ENCODE measurements around the gene URGCP. TPM values are rescaled to one million over a fixed set of nuclear protein-coding genes. Genes with fewer than 3 reads are reported as not detected.

Gene URGCP
- total RNA-seq, 1 experiment from 2014 or later: 30.7 TPM

- Histone ChIP-seq H2BK20ac (ENCODE audit: low read depth, low read length, poor library complexity, severe bottlenecking) (no peak overlapping the region), H2BK120ac (ENCODE audit: low read depth, low read length, poor library complexity, severe bottlenecking) (no peak overlapping the region), H3K23ac (ENCODE audit: insufficient read length, low read depth, low read length) (no peak overlapping the region), H3K9ac (ENCODE audit: extremely low read depth, insufficient read length, low read length) (peak overlapping the region; percentile 26), H4K5ac (ENCODE audit: insufficient read length, low read depth, low read length) (no peak overlapping the region), H3K79me1 (ENCODE audit: insufficient read depth, low read depth, low read length, poor library complexity, severe bottlenecking) (no peaks in the 10 kb centered on the region), H2BK12ac (ENCODE audit: insufficient read length, low read depth, low read length) (no peak overlapping the region), H4K91ac (ENCODE audit: insufficient read length, low read depth, low read length) (no peak overlapping the region), H3K23me2 (ENCODE audit: insufficient read length, low read depth, low read length, poor library complexity, severe bottlenecking) (no peaks in the 10 kb centered on the region), H3K18ac (ENCODE audit: insufficient read length, low read depth, low read length) (no peak overlapping the region), H2AK5ac (ENCODE audit: insufficient read length, low read length) (no peak overlapping the region), H3K4me1 (ENCODE audit: insufficient read depth, low read length) (0 out of 2 replicates have a peak, but pooled peaks cover 3% of the 10 kb centered on the region), H2BK5ac (ENCODE audit: insufficient read length, low read length) (no peak overlapping the region), H3K27me3 (ENCODE audit: insufficient read depth, low read length) (no peaks in the 10 kb centered on the region), H4K20me1 (ENCODE audit: control insufficient read depth, insufficient read depth, insufficient read length) (no peaks in the 10 kb centered on the region), H3K79me2 (ENCODE audit: insufficient read depth, low read length) (no peaks in the 10 kb centered on the region; the same call in 1 of the 2 replicates), H3K27ac (ENCODE audit: insufficient read length, low read depth, low read length) (no peak overlapping the region), H3K4ac (ENCODE audit: low read depth, low read length) (no peak overlapping the region), H3K56ac (ENCODE audit: insufficient read length, low read depth, low read length) (no peak overlapping the region), H4K8ac (replicated peaks; ENCODE audit: insufficient read length, low read depth, low read length) (no peak overlapping the region), H3K4me2 (ENCODE audit: insufficient read depth, insufficient read length, low read length) (peak overlapping the region; percentile 59), H3T11ph (ENCODE audit: low read length) (no peak overlapping the region), H2AFZ (ENCODE audit: low read length) (no peak overlapping the region), H3K14ac (ENCODE audit: insufficient read depth, low read length) (peak overlapping the region; percentile 63; the same call in 1 of the 2 replicates), H3K9me3 (ENCODE audit: control insufficient read depth, low read depth, low read length) (no peaks in the 10 kb centered on the region), H2BK15ac (ENCODE audit: low read depth, low read length) (no peak overlapping the region)
- H3K9me3 Mint-ChIP-seq: no peaks in the 10 kb centered on the region
- H3K4me3 Mint-ChIP-seq: peak overlapping the region; percentile 87 to 96
- no peaks in the 10 kb centered on the region for H3K27me3 Mint-ChIP-seq (ENCODE audit: low read depth)
- peak overlapping the region; percentile 80 to 93 (median 88); a peak in 2 of 7 replicates for H3K27ac Mint-ChIP-seq
- peak; percentile 45 for DNase-seq
- WGBS (ENCODE audit: extremely low coverage, insufficient read length, low lambda C conversion rate): no CpG with 5 or more reads among the region's 43 CpGs
- TF ChIP-seq CTCF (conservative IDR thresholded peaks at IDR 0.05): no peak
- no peaks in the 10 kb centered on the region for H3K36me3 Mint-ChIP-seq (ENCODE audit: insufficient read depth in 1 of 3, low read depth in 3 of 3)
- H3K4me1 Mint-ChIP-seq: peaks cover 29 to 37% of the 10 kb centered on the region in 2 experiments
These were observed 453 bp downstream of the URGCP start for GRCh38 chr7:43905956-43906330.

Measured in H9 (cell line).